OCI-LY3 (cell line): ENCODE measurements around the gene SHISA6.

ENCODE experiments used
- EZH2phosphoT487 ChIP-seq: fragments of 200-600 bp; shearing (Covaris generic); IDR thresholded peaks from 2 replicates; pipeline ENCODE4 v1.6.1; 2018; ENCODE audit warnings: antibody characterized with exemption, mixed run types, low read depth
- TF ChIP-seq, protein P1 (sequence below): fragments of 200-600, 300-600 bp; sonication (generic); IDR thresholded peaks from 2 replicates; pipeline ENCODE4 v1.5.1; 2014; ENCODE audit warnings: antibody characterized with exemption, low read length, low read depth

DNA sequence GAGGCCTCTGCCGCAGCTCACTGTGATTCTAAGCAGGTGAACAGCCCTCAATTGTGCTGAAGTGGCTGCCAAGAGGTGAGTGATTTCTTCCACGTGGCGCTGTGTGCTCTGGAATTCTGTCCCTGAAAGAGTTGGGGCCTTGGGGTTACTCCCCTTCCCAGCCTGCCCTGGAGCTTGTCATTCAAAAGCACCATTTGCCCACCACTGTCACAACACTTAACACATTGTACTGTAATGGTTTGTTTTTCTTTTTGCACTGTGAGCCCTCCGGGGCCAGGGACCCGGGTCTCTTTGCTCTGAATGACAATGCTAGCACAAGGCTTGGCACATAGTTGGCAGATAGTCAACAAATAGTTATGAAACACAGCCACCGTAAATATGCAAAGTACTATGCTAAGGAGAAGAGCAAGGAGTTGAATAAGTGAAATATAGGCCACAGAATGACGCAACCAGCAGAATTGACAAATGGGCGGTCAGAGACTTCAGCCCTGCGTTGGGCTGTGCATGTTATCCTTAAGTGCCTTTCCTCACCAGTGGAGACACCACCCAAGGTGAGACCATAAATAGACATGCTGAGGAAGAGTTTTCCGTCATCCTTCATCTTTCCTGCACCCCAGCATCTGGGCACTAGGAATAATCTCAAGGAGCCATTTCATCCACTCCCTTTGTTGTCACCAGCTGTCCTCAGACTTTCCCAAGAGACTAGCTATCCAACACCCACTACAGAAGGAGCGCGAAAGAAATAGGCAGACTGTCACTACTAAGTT, 245.3 kb downstream of the SHISA6 start:
- TF ChIP-seq EZH2phosphoT487, result no peak
- TF ChIP-seq, protein P1, sequence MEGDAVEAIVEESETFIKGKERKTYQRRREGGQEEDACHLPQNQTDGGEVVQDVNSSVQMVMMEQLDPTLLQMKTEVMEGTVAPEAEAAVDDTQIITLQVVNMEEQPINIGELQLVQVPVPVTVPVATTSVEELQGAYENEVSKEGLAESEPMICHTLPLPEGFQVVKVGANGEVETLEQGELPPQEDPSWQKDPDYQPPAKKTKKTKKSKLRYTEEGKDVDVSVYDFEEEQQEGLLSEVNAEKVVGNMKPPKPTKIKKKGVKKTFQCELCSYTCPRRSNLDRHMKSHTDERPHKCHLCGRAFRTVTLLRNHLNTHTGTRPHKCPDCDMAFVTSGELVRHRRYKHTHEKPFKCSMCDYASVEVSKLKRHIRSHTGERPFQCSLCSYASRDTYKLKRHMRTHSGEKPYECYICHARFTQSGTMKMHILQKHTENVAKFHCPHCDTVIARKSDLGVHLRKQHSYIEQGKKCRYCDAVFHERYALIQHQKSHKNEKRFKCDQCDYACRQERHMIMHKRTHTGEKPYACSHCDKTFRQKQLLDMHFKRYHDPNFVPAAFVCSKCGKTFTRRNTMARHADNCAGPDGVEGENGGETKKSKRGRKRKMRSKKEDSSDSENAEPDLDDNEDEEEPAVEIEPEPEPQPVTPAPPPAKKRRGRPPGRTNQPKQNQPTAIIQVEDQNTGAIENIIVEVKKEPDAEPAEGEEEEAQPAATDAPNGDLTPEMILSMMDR, result no peak
